Eye (tissue), 1 donor: ENCODE measurements around the gene CROCC.

ENCODE experiments used
- DNase-seq: peaks from one replicate; pipeline ENCODE4 v3.0.0-alpha.2; 2015

Gene CROCC

DNA sequence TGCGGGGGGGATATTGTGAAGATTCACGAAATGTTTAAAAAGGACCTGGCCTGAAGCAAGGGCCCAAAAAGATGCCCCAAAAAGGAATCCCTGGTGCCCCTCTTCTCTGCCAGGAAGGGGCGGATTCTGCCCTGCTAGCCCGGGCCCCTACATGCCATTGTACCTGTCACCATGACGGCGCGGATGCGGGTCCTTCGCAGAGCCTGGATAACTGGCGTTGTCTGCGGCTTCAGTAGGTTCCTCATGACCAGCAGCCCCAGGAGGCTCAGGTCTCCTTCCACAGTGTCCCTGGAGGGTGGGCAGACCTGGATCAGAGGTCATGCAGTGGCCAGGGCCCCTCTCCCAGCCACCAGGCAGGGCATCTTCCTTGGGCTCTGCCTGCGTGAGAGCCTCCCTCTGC, 69.8 kb downstream of the CROCC start:
- DNase-seq = no peak

DNA sequence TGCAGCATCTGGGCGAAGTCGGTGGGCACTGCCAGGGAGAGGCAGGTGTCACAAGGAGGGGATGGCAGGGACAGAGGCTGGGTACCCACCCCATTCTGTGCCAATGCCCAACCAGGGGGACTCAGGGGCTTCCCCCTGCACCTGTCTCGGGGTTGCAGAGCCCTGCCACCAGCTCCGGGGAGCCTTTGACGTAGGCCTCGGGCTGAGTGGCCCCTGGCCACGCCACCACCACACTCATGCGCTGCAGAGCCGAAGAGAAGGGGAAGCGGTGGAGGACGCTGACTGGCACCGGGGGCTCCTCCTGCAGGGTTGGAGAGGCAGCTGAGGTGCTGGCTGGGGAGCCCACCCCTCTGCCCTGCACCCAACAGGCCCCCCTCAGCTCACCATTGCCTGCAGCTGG, 70.4 kb downstream of the CROCC start:
- no peak for DNase-seq

DNA sequence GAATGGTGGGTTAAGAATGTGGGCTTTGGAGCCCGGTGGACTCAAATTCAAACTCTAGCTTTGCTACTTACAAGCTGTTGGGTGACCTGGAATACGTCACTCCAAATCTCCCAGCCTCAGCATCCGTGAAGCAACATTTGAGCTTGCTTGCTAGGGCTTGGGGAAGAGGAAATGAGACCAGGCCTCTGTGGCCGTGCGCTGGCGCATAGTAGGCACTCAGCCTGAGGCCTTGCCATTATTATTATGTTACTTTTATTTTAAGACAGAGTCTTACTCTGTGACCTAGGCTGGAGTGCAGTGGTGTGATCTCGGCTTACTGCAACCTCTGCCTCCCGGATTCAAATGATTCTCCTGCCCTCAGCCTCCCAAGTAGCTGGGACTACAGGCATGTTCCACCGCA, 70.9 kb downstream of the CROCC start:
- DNase-seq = no peak

DNA sequence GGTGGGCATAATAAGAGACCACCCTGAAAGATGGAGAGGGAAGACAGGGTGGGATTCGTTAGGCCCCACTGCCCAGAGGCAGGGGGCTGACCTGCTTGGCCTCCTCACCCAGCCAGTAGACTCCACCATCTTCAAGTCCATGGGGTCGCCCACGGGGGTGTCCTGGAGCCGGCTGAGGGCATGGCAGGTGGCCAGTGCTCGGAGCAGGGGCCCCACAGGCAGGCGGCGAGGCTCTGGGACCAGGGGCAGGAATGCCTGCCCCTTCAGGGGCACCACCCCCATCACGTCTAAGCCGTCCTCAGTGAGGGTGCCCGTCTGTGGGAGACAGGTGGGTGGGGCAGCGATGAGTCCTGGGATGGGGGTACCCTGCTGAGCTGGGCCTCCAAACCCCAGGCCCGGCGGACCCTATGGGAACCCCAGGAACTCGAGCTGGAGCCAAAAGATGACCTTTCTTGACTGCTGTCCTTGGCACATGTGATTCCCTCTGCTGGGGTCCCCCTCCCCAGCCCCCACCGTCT, 71.8 kb downstream of the CROCC start:
- no peak for DNase-seq

DNA sequence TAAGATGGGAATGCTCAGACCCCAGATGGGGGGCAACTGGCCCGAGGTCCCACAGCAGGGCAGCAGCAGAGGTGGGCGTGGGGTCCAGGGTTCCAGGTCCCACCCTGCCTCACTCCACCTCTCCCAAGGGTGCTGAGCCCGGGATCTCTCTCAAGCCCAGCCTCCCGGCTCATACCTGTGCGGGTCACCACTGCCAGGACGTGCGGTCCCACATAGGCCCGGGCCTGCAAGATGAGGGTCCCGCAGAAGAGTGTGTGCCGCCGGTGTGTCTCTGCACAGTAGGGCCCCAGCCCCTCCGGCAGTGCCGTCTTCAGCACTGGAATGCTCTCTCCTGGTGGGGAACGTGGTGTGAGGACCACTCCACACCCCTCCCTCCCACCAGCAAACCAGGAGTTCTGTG, 75.1 kb downstream of the CROCC start:
- no peak for DNase-seq

DNA sequence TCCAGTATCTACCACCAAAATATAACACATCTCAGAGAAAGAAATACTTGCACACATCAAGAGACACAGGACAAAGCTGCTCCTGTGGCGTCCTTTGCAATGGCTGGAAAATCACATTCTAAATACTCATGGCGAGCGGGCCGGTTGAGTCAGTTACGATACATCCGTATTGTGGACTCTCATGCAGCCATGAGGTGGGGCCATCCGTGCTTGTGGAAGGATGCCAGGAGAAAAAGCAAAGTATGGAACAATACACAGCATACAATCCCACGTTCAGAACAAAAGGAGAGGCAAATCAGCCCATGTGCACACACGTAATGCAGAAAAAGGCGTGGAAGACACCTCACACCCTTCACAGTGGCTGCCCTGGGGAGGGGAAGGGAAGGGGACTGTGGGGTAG, 76.9 kb downstream of the CROCC start:
- DNase-seq = no peak

DNA sequence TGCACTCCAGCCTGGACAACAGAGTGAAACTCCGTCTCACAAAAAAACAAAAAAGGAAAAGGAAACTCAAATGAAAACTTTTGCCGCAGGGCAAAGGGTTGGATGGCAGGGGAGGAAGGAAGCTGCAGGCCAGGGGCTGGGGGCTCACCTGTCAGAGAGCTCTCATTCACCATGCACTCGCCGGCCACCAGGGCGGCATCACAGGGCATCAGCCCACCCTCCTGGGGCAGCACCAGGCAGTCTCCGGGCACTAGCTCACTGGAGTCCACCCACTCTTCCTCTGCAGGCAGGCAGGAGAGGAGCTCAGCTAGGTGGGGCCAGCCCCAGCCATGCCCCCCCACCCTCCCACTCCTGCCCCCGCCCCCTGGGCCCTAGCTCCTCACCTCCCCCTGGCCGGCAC, 78.1 kb downstream of the CROCC start:
- DNase-seq = no peak

DNA sequence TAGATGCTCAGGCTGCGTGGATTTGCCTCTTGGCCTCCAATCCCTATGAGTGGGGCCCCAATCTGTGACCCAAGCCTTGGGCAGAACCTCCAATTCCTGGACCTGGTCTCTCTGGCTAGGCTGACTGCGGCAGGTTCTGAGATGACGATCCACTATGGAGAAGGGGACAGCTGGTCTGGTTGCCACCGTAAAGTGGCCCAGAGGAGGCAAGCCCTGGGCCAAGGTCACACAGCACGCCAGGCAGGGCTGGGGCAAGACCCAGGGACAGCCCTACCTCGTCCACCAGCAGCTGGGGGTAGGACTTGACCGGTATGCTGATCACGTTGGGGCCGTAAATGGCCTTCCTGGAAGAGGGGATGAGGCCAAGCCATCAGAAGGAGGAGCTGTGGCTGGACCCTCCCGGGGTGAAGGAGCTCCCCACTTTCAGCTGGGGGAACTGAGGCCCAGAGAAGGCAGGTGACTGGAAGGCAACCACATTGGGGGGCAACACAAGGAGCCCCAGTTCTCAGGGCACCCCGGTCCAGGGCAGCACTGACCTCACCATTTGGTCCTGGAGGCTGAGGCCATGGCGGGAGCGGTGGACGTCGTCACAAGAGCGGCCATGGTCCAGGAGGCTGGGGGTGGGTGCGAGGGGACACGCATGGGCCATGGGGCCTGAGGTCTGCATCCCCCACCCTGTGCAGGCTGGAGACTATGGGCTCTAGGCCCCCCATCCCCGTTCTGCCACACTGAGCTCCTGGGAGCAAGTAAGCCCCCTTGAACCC, 80.2 kb downstream of the CROCC start:
- DNase-seq = no peak

DNA sequence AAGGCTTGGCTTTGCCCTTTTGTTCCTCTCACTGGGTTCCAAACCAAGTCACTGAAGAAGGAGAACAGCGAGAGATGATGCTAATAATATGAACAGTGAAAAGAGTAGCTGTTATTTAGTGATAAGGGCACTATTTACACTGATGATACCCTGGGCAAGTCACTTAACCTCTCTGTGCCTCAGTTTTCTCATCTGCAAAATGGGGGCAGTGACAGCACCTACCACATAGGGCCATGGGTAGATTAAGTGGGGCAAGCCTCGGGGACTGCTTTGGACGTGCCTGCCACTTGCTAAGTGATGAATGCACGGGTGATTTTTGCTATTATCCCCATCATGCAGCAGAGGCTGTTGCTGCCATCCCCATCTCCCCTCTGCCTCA, 80.8 kb downstream of the CROCC start:
- DNase-seq = no peak

DNA sequence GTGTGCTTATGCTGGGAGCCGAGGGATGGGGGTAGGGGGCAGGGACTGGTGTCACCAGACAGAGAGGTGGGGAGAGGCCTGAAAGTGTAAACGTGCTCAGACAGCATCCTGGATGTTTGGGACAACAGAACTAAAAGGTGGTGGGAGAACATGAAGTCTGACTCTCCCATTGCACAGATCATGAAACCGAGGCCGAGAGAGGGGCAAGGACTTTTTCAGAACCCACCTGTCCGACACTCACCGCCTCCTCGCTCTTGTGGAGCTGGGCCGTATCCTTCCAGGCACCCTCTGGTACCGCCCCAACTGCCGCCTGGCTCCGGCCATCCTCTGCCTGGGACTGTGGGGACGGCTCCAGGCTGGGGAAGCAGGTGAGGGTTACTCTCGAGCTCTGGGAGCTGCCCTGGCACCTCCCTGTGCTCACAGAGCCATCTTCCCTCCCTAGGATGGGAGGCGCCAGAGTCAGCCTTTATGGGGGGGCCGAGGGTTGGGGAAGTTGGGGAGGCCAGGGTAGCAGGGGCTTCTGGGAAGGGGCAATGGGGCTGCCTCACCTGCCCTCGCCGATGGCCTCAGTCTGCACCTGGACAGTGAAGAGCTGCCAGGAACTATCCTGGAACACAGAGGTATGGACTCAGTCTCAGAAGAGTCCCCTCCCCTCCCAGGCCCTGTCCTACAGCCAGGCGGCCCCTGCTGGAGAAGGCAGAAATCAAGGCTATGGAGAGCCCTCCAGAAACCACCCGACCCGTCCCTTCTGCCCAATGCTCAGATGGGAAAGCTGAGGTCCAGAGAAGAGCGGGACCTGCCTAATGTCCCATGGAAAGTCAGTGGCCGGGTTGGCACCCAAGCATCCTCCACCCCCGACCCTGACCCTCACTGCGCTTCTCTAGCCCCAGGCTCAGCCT, 83.0 kb downstream of the CROCC start:
- DNase-seq = no peak

DNA sequence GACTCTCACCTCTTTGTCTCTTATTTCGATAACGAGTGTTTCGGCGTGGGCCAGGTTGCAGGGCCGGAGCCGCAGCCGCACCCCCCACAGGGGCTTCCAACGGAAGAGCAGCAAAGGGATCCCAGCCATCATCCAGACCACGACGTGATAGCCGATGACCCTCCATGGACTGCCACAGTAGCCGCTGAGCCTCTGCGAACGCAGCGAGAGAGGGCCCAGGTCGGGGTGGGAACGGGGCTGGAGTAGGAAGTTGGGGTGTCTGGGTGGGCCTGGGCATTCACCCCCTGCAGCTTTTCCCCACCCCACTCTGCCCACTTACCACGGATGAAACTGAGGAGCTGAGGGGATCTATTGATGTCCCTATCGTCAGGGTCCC, 83.6 kb downstream of the CROCC start:
- DNase-seq = no peak

DNA sequence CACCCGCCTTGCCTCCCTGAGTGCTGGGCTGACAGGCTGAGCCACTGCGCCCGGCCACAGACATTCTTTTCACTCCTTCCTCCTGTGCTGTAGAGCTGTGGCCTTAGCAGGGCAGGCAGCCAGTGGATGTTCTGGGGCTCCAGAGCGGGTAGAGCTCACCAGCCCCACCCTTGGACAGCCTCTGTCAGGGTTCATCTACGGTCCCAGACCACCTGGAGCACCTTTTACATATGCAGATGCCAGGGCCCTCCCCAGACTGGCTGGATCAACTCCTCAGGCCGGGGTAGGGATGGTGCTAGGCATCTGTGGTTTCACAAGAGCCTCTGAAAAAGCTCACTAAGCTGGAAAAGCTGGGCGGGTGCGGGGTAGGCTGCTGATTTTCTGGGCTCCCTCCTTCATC, 85.4 kb downstream of the CROCC start:
- DNase-seq = no peak

DNA sequence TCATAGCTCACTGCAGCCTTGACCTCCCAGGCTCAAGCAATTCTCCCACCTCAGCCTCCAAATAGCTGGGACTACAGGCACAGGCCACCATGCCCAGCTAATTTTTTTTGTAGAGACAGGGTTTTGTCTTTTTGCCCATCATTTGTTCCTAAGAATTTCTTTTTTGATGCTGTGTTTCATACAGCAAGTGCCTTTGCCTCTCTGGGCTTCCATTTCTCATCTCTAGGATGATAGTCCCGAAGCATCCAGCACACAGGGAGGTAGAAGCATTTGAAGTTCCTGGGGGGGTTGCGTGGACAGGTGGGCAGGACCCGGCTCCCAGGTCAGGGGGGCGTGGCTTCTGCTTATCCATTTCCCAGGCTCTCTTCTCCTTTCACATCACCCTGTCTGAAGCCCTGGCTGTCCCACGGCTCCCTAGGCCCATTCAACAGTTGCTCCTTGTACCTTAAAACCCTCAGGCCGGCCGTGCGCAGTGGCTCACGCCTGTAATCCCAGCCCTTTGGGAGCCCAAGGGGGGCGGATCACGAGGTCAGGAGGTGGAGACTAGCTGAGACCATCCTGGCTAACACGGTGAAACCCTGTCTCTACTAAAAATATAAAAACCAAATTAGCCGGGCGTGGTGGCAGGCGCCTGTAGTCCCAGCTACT, 86.6 kb downstream of the CROCC start:
- DNase-seq = no peak

DNA sequence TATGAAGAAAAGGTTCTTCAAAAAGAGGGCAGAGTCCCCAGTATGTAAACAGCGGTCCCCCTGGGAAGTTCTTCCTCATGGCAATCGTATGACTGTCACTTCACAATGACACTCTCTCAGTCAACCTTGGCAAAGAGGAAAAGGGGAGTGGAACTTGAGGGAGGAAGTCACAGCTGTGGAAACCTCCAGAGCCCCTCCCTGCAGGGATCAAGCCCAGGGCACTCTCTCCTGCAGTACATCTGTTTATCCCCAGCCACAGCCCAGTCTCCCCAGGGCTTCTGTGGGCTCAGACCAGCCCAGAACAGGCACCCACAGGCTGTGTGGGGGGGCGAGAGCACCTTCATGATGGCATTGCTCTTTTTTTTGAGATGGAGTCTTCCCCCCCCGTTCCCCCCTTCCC, 88.0 kb downstream of the CROCC start:
- DNase-seq = no peak

DNA sequence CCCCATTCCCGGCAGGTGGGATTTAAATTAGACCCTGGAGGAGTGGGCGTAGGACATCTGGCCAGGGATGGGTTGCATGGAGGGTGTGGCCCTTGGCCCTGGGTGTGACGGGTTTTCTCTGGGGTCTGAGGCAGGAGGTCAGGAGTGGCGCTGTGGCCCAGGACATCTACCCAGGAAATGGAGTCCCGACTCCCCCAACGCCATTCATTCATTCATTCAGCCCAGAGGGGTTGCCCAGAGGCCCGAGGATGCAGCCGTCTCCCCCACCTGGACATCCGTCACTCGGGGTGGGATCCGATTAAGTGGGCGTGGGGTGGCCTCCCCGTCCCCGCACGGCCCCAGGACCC, 89.3 kb downstream of the CROCC start:
- no peak for DNase-seq

DNA sequence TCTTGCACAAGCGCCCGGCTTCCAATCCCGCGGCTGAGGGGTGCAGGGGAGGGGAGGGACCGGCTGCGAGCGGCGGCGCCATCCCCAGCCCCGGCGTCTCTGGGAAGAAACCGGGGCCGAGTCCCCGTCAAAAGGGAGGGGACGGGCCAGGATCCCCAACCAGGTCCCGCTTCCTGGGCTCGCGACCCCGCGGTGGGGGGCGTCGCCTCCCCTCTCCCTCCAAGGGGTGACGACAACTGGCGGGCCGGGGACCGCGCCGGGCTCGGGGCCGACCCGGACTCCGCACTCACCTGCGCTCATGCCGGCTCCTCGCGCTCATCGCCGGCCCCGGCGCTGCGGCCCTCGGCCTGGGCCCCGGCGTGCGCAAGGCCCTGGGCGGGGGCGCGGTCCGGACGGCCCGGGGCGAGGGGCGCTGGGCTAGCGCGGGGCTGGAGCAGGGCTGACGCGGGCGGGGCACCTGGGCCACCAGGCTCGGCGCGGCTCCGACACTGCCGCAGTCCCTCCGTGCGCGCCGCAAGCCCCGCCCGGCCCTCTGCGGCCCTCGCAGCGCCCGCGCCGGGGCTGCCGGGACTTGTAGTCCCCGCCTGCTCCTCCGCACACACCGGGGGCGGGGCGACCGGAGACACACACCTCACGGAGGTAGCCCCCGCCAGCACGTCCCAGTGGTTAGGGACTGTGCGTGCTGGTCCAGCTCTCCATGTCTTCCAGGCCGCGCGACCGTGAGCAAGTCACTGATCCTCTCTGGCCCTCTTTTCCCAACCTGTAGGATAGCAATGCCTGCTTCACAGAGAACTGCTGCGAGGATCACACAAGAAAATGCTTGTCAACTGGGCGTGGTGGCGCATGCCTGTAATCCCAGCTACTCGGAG, 89.9 kb downstream of the CROCC start, which contains the start of gene ATP13A2:
Gene ATP13A2, minus strand, starts transcription at position 490 of the 869 bp plus-strand sequence. Its CDS starts 190 bp downstream, at position 300.
- peak; percentile 88 for DNase-seq

DNA sequence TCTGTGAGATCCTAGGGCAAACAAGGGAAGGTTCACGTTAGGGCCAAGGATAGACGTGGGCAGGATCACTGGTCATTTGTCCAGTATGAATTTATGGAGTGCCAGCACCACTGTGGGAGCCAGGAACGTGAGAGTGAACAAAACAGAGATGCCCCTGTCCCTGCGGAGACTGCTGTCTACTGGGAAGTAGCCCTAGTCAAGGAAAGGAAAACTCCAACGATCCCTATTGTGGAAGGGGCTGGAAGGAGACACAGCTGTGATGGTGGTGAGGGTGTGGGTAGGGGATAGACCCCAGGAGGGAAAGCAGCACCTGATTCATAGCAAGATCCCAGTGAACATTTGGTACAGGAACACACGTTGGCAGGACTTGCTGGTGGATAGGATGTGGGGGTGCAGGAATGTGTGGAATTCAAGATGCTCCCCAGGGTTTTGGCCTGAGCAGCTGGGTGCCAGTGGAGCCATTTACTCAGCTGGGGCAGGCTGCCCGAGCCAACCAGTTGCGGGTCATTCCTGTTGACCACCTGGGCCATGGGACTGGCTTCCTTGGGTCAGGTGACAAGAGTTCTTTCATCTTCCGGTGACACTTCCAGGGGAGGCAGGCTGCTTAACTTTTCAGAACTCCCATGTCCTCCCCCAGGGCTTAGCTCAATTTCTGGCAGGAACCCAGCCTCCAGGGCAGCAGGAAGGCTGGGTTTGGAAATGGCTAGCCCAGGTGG, 91.2 kb downstream of the CROCC start:
- DNase-seq = no peak

DNA sequence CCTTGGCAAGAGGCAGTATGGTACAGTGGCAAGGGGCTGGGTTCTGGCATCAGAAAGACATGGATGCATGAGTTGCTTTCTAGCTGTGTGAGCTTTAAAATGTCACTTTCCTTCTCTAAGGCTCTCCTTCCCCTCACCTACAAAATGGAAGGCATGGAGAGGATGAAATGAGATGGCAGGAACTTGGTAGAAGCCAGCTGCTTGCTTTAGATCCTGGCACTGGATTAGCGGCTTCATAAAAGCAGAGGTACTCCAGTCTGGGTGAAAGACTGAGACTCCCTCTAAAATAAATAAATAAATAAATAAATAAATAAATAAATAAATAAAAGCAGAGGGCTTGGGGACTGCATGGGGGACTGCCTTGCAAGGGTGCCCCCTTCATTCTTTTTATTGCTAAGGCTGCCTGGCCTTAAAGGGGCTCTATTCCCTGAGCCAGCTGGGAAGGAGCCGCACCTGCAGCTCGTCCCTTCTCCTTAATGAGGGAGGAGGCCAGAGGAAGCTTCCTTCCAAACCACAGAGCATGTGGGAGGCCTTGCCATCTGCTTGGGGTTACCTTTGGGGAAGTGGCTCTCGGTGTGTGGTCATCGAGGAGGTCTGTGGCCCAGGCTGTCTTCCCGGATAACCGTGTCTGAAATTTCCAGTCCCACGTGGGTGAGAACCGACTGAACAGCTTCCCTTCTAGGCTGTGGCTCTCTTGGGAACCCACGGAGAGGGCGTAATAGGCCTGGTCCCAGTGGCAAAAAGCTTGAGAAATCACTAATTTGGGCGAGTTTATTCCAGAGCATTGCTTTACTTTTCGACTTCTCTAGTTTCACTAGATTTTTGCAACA, 92.0 kb downstream of the CROCC start:
- no peak for DNase-seq

DNA sequence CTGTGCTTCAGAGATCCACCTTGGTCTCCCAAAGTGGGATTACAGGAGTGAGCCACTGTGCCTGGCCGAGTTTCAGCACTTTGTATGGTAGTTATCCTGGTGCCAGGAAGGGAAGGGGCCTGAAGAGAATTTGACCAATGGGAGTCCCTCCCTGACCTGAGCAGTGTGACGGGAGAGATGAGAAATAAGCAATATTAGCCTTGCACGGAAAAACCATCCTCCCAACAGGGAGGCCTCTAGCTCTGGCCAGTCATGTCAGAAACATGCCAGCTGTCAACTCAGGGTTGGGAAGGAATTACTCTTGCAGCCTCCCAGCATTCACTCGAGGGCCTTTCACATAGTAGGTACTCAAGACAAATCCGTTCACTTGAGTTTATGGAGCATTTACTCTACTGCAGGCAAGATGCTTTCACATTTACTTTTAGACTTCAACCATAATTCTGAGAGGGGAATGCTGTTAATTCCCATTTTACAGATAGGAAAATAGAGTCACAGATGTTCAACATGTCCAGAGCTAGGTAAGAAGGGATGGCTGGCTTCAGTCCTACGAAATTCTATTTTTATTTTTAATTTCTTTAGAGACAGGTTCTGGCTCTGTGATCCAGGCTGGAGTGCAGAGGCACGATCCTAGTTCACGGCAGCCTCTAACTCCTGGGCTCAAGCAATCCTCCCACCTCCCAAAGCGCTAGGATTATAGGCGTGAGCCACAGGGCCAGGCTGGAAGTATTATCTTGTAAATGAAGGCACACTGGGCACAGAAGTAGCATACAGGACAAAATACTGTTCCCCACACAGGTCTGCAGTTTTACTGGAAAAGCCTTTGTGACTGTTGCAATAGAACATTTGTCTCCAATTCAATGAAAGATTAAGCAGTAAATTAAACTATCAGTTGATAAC, 93.2 kb downstream of the CROCC start:
- no peak for DNase-seq

DNA sequence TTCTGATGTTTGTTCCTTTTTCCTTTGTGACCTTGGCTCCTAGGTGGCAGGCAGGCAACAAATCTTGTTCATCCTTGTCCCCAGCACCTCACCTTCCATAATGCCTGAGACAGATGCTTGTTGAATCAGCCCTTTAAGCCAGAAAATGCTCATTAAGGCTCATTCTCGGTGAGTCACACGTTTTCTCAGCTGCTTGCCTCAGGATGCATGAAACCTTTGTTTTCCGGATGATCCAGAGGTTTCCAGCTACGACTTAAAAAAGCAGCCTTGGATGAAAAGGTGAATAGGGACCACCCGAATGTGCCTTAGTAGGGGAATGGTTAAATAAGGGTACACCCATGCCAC, 94.6 kb downstream of the CROCC start:
- DNase-seq = peak; percentile 25
